ENCODE data around the gene INPP5F. TPM values are rescaled to one million over a fixed set of nuclear protein-coding genes. Genes with fewer than 3 reads are reported as not detected.
"Not testable (repeated sequence)": the region's sequence is repeated elsewhere in the genome, so short reads cannot be mapped to it uniquely, and the experiment has no call there.

Gene INPP5F
- total RNA-seq, 1 donor from 2014 or later: 4.0 TPM

- intact Hi-C loops (cut with micrococcal nuclease): no loop called here
- no peak for ATAC-seq
Observed at GRCh38 chr10:119849031-119849789, 123.4 kb downstream of the INPP5F start.

DNA sequence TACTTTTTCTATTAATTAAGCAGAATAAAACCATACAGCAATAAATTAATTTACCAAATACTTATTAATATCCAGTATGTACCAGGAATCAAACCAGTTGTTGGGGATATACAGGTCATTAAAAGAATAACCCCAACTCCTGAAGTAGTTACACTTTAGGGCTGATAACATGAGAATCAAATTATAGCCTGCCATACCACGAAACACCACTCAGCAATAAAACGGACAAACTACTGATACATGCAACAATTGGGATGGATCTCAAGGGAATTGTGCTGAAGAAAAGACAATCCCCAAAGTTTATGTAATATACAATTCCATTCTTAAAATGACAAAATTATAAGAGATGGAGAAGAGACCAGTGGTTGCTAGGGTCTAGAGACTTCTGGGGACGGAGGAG lies 124.1 kb downstream of the INPP5F start:
- intact Hi-C loops (cut with micrococcal nuclease): loop anchor here (10.0 kb wide), 2 partner anchors 95 to 245 kb away; no protein-coding TSS in a partner anchor
- no peak for DNase-seq
- no peak for ATAC-seq

More at GRCh38 chr10:119849031-119849789, 123.4 kb downstream of the INPP5F start:
- no peak for DNase-seq

GRCh38 chr10:119852277-119852676 lies 126.4 kb downstream of the INPP5F start:
- ATAC-seq (no peak), DNase-seq (no peak)
- intact Hi-C loops (cut with micrococcal nuclease): loop anchor here (10.0 kb wide), 2 partner anchors 97 to 247 kb away; no protein-coding TSS in a partner anchor

GRCh38 chr10:119852822-119853221 lies 127.0 kb downstream of the INPP5F start:
- DNase-seq (no peak), ATAC-seq (no peak)
- intact Hi-C loops (cut with micrococcal nuclease): loop anchor here (10.0 kb wide), 2 partner anchors 98 to 248 kb away; no protein-coding TSS in a partner anchor

- ATAC-seq (no peak), DNase-seq (no peak)
- intact Hi-C loops (cut with micrococcal nuclease): loop anchor here (10.0 kb wide), 2 partner anchors 99 to 249 kb away; no protein-coding TSS in a partner anchor
Observed at GRCh38 chr10:119853574-119853973, 127.7 kb downstream of the INPP5F start.

- intact Hi-C loops (cut with micrococcal nuclease): loop anchor here (10.0 kb wide), 2 partner anchors 103 to 253 kb away; no protein-coding TSS in a partner anchor
- ATAC-seq: no peak
Observed at GRCh38 chr10:119858063-119858462, 132.2 kb downstream of the INPP5F start.

DNA sequence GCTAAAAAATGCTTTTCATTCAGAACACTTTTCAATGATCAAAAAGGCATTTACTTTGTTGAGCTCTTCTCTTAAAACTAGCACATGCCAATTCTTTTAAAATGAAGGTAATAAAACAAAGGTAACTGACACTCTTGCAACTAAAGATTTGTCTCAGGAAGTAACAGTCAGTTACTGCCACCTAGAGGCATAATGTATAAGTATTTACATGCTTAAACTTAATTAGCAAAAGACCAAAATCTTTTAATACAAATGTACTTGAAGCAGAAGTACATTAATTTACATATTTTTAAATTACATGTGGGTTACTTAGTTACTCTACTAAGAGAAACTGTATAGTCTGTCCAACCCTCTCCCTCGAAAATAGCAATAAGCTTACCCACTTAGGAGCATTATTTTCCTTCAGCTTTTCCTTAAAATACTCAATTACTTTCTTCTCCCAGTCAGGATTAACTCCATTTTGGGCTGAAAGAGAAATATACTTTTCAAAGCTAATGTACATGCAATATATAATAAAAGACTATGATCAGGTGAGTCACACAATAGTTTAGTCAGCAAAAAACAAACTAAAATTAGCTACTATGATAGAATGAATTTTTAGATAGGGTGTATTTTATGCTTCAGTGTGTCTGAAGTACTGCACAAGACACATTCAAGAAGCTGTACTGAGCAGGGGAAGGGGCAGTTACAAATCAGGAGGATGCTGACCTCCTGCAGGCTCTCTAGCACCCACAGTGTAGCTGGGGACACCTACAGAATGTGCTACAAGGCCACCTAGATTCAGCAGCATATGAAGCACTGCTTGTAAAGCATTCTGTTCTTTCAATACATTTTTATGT lies 133.8 kb downstream of the INPP5F start:
- no peak for ATAC-seq
- DNase-seq: no peak
- intact Hi-C loops (cut with micrococcal nuclease): loop anchor here (10.0 kb wide), 2 partner anchors 105 to 255 kb away; no protein-coding TSS in a partner anchor

More at GRCh38 chr10:119858063-119858462, 132.2 kb downstream of the INPP5F start:
- DNase-seq: no peak

GRCh38 chr10:119860866-119861607 lies 135.2 kb downstream of the INPP5F start:
- intact Hi-C loops (cut with micrococcal nuclease): no loop called here
- no peak for DNase-seq
- no peak for ATAC-seq

- ATAC-seq (no peak), DNase-seq (no peak)
- intact Hi-C loops (cut with micrococcal nuclease): no loop called here
Observed at GRCh38 chr10:119862524-119862923, 136.7 kb downstream of the INPP5F start.

- ATAC-seq (no peak), DNase-seq (no peak)
- intact Hi-C loops (cut with micrococcal nuclease): no loop called here
Observed at GRCh38 chr10:119863951-119864565, 138.2 kb downstream of the INPP5F start.

DNA sequence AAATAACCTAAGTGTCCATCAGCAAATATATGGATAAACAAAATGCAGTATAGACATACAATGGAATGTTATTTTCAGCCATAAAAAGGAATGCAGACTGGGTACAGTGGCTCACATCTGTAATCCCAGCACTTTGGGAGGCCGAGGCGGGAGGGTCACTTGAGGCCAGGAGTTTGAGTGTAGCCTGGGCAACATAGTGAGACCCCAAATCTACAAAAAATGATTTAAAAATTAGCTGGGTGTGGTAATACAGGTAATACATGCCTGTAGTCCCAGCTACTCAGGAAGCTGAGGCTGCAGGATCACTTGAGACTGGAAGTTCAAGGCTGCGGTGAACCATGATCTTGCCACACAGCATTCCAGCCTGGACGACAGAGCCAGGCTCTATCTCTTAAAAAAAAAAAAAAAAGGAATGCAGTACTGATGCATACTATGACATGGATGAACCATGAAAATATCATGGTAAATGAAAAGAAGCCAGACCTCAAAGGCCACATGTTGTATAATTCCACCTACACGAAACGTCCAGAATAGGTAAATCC lies 139.9 kb downstream of the INPP5F start:
- no peak for DNase-seq
- intact Hi-C loops (cut with micrococcal nuclease): no loop called here
- ATAC-seq: no peak

DNA sequence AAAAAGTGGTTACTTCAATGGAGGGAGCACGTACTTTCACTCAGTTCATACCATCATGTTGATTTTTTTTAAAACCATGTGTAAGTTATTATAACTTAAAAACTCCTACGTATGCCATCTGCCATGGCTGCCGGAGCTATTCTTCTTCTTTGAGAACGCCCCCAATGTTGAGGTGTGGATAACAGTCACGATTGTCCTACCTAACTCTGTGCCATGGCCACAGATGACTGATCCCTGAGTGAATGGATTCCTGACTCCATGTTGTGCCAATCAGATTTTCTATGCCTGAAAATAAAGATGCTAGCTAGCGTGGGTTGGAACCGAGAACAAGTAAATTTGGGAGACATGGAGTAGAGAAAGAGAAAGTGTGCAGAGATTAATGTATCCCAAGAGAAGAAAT lies 141.5 kb downstream of the INPP5F start:
- no peak for ATAC-seq
- no peak for DNase-seq
- intact Hi-C loops (cut with micrococcal nuclease): no loop called here

DNA sequence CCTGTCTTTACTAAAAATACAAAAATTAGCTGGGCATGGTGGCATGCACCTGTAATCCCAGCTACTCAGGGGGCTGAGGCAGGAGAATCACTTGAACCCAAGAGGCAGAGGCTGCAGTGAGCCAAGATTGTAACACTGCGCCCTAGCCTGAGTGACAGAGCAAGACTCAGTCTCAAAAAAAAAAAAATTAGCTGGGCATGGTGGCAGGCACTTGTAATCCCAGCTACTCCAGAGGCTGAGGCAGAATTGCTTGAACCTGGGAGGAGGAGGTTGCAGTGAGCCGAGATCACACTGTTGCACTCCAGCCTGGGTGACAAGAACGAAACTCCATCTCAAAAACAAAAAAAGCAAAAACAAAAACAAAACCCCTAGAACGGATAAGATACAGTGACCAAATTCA lies 143.5 kb downstream of the INPP5F start:
- ATAC-seq; DNase-seq; intact Hi-C loops (cut with micrococcal nuclease): not testable (repeated sequence)

DNA sequence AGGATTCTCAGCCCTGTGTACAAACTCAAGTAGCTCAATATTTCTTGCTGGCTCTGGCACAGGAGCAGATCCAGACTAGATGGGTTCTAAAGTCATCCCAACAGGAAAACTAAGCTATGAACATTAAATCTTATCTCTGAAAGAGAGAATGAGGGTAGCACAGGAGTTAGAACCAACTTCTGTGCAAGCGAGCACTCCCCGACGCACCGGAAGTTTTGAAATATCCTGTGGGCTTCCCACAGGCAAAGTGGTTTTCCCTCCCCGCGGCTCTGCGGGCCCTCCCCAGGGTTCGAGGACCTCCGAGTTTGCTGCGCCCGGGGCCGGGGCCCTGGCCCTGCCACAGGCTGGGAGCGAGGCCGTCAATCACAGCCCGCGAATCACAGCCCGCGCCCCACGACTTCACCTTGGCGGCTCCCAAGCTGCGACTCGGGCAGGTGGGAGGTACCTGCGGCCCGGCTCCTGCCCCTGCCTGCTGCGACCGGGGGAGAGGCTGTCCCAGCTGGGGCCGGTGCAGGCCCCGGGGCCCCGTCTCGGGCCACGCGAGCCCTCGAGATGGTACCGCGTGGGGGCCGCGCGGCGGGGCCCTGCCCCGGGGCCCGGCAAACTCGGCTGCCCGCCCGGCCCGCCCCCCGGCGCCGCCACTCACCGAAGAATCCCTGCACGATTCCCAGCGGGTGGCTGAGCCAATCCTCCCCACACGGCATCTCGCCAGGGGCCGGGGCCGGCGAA lies 146.2 kb downstream of the INPP5F start:
- intact Hi-C loops (cut with micrococcal nuclease): no loop called here
- ATAC-seq: peak; percentile 11

GRCh38 chr10:119872610-119872859 lies 146.7 kb downstream of the INPP5F start, which contains the start of gene MCMBP:
MCMBP (minus strand) TSS chr10:119872843; CDS start chr10:119872584, 259 bp downstream.
- no peak for ATAC-seq
- no peak for DNase-seq
- intact Hi-C loops (cut with micrococcal nuclease): no loop called here

More for the DNA sequence above, 146.2 kb downstream of the INPP5F start:
- peak; percentile 64 for DNase-seq

DNA sequence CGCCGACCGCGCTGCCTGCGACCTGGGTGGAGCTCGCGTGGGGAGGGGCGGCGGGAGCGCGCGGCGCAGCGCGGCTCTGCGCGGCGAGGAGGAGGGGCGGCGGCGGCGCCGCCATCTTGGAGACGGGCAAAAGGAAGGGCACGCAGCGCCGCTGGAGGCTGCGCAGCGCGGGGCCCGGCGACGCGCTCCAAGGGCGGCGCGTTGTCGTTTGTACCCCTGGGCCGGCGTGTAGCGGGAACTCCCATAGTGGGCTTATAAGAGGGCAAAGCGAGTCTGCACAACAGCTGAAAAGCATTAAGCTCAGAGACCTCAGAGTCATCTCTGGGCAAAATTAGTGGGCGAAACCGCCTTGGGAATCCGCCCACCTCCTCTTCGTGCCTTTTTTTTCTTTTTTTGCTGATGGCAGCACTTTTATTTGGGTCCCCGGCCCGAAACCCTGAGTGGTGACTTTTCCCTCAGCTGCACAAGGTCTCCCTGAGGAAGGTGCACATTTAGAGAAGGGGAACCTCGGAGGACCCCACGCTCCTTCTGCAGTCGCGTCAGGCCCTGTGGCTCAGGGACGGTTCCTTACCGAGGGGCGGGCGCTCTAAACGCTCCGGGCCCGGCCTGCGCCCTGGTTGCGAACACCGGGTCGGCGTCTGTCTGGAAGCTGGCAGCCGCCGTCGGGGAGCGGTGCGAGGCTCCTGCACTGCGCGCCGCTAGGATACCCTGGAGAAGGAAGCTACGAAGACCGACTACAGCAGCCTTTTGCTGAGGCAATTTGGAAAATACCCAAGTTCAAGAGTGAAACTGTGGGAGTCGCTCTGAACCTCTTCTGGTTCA lies 147.2 kb downstream of the INPP5F start:
- peak; percentile 95 for DNase-seq
- intact Hi-C loops (cut with micrococcal nuclease): no loop called here

DNA sequence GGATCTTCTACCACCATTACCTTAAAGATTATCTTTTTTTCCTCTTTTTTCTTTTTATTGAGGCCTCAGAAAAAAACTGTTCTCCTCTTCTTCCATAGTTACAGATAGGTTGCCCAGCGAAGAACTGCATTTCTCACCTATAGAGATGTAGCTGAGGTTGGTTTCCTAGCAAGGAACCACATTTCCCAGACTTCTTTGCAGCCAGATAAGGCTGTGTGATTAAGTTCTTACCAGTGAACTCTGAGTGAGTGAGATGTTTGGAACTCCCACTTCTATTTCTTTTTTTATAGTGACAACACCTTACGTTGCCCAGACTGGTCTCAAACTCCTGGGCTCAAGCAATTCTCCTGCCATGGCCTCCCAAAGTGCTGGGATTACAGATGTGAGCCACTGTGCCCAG lies 152.7 kb downstream of the INPP5F start:
- DNase-seq (no peak), ATAC-seq (no peak)
- intact Hi-C loops (cut with micrococcal nuclease): no loop called here

More for the DNA sequence above, 147.2 kb downstream of the INPP5F start:
- ATAC-seq: peak; percentile 99
